A673 (cell line): ENCODE measurements around the gene TGDS.

Experiments used
- EZH2 ChIP-seq: fragments of 200-600 bp; sonication (generic); IDR thresholded peaks from 2 replicates; pipeline ENCODE4 v1.6.1; 2017; ENCODE audit warnings: borderline replicate concordance, low read depth, mild to moderate bottlenecking, mixed read lengths, antibody characterized with exemption, low read length; ENCODE audit not compliant: poor library complexity, severe bottlenecking
- TF ChIP-seq, protein P1 (sequence below): fragments of 300-800, 200-600 bp; sonication (generic); conservative IDR thresholded peaks from 2 replicates; pipeline ENCODE4 v1.5.1; 2017; ENCODE audit warnings: low read depth, mild to moderate bottlenecking, antibody characterized with exemption, low read length, moderate library complexity, mixed read lengths

DNA sequence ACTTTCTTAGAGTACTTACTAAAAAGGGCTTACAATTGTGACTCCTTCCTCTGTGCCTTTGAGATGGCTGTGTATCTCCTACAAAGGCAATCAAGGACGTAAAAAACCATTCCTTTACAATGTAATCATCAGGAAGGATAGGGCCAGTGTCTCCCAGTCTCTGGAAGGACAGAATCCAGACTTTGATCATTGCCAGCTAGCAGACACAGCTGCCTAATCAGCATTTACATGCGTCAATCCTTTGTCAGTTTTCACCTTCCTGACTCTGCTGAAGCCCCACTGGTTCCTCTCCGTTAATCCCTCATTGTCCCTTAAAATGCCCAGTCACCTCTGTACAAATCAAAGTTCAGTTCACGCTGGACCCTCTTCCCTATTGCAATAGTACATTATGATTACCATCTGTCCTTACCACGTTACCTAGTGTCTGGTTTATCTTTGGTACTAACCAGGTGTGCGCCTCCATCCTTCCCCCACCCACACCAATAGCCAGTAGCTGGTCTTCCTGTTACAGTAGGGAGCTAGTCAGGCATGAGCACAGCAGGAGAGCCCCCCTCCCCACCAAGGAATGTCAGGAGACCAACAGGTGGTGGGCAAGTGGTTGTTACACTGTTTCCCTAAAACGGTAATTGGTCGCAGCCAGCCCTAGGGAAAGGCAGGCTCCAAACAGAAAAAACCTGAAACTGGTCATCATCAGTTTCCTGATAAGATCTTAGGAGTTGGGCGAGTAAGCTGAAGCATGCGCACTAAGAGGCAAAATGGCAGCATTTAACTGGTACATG, 49.7 kb downstream of the TGDS start:
- TF ChIP-seq, protein P1, sequence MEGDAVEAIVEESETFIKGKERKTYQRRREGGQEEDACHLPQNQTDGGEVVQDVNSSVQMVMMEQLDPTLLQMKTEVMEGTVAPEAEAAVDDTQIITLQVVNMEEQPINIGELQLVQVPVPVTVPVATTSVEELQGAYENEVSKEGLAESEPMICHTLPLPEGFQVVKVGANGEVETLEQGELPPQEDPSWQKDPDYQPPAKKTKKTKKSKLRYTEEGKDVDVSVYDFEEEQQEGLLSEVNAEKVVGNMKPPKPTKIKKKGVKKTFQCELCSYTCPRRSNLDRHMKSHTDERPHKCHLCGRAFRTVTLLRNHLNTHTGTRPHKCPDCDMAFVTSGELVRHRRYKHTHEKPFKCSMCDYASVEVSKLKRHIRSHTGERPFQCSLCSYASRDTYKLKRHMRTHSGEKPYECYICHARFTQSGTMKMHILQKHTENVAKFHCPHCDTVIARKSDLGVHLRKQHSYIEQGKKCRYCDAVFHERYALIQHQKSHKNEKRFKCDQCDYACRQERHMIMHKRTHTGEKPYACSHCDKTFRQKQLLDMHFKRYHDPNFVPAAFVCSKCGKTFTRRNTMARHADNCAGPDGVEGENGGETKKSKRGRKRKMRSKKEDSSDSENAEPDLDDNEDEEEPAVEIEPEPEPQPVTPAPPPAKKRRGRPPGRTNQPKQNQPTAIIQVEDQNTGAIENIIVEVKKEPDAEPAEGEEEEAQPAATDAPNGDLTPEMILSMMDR: no peak
- no peak for TF ChIP-seq EZH2
